ENCODE measurements around the gene CASP4. TPM values are rescaled to one million over a fixed set of nuclear protein-coding genes. Genes with fewer than 3 reads are reported as not detected.

Gene CASP4
- total RNA-seq (2022) (53.1 and 67.7 TPM in 2 replicates), Bru-seq, nascent RNA (percentile 84 among the genes with signal in this experiment), BruChase-seq, experiment 1, labeled RNA remaining after a 6-hour chase (percentile 70 among the genes with signal in this experiment), BruChase-seq, experiment 2, labeled RNA remaining after a 2-hour chase (percentile 66 among the genes with signal in this experiment)
- long read RNA-seq, transcript CASP4-203 (9 exons, 2,158 nt), result major isoform, 66 of 162 reads
- long read RNA-seq, partial matches to known transcripts, result 86 of 162 reads
- long read RNA-seq, other reads (novel, unspliced or antisense), result 10 of 162 reads

DNA sequence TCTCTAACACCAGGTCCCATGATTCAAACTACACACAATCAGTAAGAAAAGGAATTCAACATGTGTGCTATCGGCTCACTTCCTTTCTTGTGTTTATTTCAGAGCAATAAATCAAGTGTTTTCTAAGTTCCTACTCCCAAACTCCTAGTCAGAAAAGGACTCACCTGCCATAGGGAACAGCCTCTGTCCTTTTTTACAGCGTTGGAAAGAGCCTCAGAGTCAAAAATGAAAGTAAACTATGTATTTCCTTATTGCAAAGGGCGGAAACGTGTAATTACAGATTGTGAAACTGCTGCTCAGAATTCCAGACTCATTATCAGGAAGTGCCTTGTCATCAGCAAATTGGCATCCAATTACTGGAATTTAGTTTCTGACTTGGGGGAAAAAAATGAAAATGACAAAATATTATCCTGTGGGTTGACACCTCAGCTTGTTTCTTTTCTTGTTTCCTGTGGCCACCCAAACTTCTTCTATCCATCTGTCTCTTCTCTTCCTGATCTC lies at the start of gene CASP4:
CASP4 (minus strand) TSS at position 220 of the 501 bp plus-strand sequence; CDS start at position 171, 49 bp downstream.
- H3K9me3 Mint-ChIP-seq (ENCODE audit: low read depth, unreplicated experiment), result peaks cover 2% of the 10 kb centered on the region
- peaks cover 33% of the 10 kb centered on the region for H3K36me3 Mint-ChIP-seq (ENCODE audit: insufficient read depth, unreplicated experiment)
- no TSS peak for BruUV-seq (replicated peaks)
- H3K27me3 Mint-ChIP-seq (ENCODE audit: unreplicated experiment), result no peaks in the 10 kb centered on the region
- H3K4me3 Mint-ChIP-seq (ENCODE audit: low read depth, unreplicated experiment), result peak within 1 kb of the TSS; percentile 84
- peak within 1 kb of the TSS; percentile 86 for H3K27ac Mint-ChIP-seq (ENCODE audit: unreplicated experiment)
- DNase-seq, result peak; percentile 14
- CTCF ChIA-PET, result interaction anchor here (0.5 kb wide), 1 partner anchor 1404 kb away, joined by 4 read pairs; no protein-coding TSS in a partner anchor
- TF ChIP-seq, protein P1, sequence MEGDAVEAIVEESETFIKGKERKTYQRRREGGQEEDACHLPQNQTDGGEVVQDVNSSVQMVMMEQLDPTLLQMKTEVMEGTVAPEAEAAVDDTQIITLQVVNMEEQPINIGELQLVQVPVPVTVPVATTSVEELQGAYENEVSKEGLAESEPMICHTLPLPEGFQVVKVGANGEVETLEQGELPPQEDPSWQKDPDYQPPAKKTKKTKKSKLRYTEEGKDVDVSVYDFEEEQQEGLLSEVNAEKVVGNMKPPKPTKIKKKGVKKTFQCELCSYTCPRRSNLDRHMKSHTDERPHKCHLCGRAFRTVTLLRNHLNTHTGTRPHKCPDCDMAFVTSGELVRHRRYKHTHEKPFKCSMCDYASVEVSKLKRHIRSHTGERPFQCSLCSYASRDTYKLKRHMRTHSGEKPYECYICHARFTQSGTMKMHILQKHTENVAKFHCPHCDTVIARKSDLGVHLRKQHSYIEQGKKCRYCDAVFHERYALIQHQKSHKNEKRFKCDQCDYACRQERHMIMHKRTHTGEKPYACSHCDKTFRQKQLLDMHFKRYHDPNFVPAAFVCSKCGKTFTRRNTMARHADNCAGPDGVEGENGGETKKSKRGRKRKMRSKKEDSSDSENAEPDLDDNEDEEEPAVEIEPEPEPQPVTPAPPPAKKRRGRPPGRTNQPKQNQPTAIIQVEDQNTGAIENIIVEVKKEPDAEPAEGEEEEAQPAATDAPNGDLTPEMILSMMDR (IDR thresholded peaks at IDR 0.05; ENCODE audit: unreplicated experiment), result no peak
- peaks cover 33% of the 10 kb centered on the region for H3K4me1 Mint-ChIP-seq (ENCODE audit: low read depth, unreplicated experiment)
- intact Hi-C loops (cut with micrococcal nuclease; ENCODE audit: unreplicated experiment), result loop anchor here (10.0 kb wide), 1 partner anchor 236 kb away; no protein-coding TSS in a partner anchor

DNA sequence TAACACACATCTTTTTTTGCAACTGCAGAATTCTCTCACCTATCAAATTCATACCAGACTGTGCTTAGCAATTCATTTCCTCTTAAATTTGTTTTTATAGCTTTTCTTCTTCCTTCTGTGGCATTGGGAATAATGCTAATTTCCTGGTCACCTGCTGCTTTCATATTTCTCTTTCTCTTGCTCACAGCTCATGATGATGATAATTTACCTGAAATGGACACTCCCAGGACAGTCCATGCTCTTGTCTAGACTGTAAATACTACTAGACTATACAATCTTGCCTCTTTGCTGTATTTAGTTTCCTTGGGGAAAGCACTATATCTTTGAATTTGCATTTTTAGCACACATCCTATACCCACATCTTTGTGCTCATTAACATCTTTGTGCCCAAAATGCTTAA lies 39.1 kb upstream of the CASP4 start:
- H3K27ac Mint-ChIP-seq (ENCODE audit: unreplicated experiment), result no peak overlapping the region
- no peaks in the 10 kb centered on the region for H3K4me1 Mint-ChIP-seq (ENCODE audit: low read depth, unreplicated experiment)
- no peak overlapping the region for H3K4me3 Mint-ChIP-seq (ENCODE audit: low read depth, unreplicated experiment)
- intact Hi-C loops (cut with micrococcal nuclease; ENCODE audit: unreplicated experiment), result no loop called here
- CTCF ChIA-PET, result interaction anchor here (0.7 kb wide), 1 partner anchor 295 kb away, joined by 3 read pairs; no protein-coding TSS in a partner anchor
- no peaks in the 10 kb centered on the region for H3K9me3 Mint-ChIP-seq (ENCODE audit: low read depth, unreplicated experiment)
- no peak for DNase-seq
- no peaks in the 10 kb centered on the region for H3K27me3 Mint-ChIP-seq (ENCODE audit: unreplicated experiment)
- TF ChIP-seq, protein P1 (IDR thresholded peaks at IDR 0.05; ENCODE audit: unreplicated experiment), result no peak
- BruUV-seq (replicated peaks), result no TSS peak
- no peaks in the 10 kb centered on the region for H3K36me3 Mint-ChIP-seq (ENCODE audit: insufficient read depth, unreplicated experiment)

- intact Hi-C loops (cut with micrococcal nuclease; ENCODE audit: unreplicated experiment), result no loop called here
- Mint-ChIP-seq H3K27ac (ENCODE audit: unreplicated experiment) (no peak overlapping the region), H3K27me3 (ENCODE audit: unreplicated experiment) (no peaks in the 10 kb centered on the region), H3K4me1 (ENCODE audit: low read depth, unreplicated experiment) (peaks cover 9% of the 10 kb centered on the region), H3K4me3 (ENCODE audit: low read depth, unreplicated experiment) (no peak overlapping the region), H3K9me3 (ENCODE audit: low read depth, unreplicated experiment) (peaks cover 4% of the 10 kb centered on the region), H3K36me3 (ENCODE audit: insufficient read depth, unreplicated experiment) (peaks cover 5% of the 10 kb centered on the region)
- TF ChIP-seq, protein P1 (IDR thresholded peaks at IDR 0.05; ENCODE audit: unreplicated experiment), result no peak
- no TSS peak for BruUV-seq (replicated peaks)
- CTCF ChIA-PET, result no interaction called here
- no peak for DNase-seq
Measured at GRCh38 chr11:105005451-105005845, 37.1 kb upstream of the CASP4 start.

GRCh38 chr11:105004021-105004420 lies 35.6 kb upstream of the CASP4 start:
- BruUV-seq (replicated peaks), result no TSS peak
- Mint-ChIP-seq H3K4me1 (ENCODE audit: low read depth, unreplicated experiment) (peaks cover 23% of the 10 kb centered on the region), H3K27ac (ENCODE audit: unreplicated experiment) (no peak overlapping the region), H3K36me3 (ENCODE audit: insufficient read depth, unreplicated experiment) (peaks cover 5% of the 10 kb centered on the region), H3K27me3 (ENCODE audit: unreplicated experiment) (no peaks in the 10 kb centered on the region), H3K4me3 (ENCODE audit: low read depth, unreplicated experiment) (no peak overlapping the region), H3K9me3 (ENCODE audit: low read depth, unreplicated experiment) (peaks cover 4% of the 10 kb centered on the region)
- intact Hi-C loops (cut with micrococcal nuclease; ENCODE audit: unreplicated experiment), result no loop called here
- TF ChIP-seq, protein P1 (IDR thresholded peaks at IDR 0.05; ENCODE audit: unreplicated experiment), result no peak
- CTCF ChIA-PET, result no interaction called here
- no peak for DNase-seq
